ENCODE results near the gene PRKN.

GRCh38 chr6:161411265-161411944 lies 1316.2 kb downstream of the PRKN start:
- TF ChIP-seq EZH2phosphoT487 (IDR thresholded peaks at IDR 0.05; ENCODE audit: low read depth, severe bottlenecking, unreplicated experiment) (no peak), CTCF (IDR thresholded peaks at IDR 0.05; ENCODE audit: poor library complexity) (no peak), EZH2 (IDR thresholded peaks at IDR 0.05; ENCODE audit: borderline replicate concordance) (no peak)
